Endodermal cell (in vitro differentiated cells): ENCODE measurements around the gene FAM83E. TPM values are rescaled to one million over a fixed set of nuclear protein-coding genes. Genes with fewer than 3 reads are reported as not detected.
A peak's percentile ranks its signal among the peaks of the same experiment; 100 is the strongest.

Source experiments
- DNase-seq: peaks from one replicate; pipeline ENCODE4 v3.0.0-alpha.2; 2017
- H3K27ac ChIP-seq: 2 replicates; pipeline ENCODE4 v1.5.1; 2013; ENCODE audit warnings: mild to moderate bottlenecking, low read depth, low read length, moderate library complexity
- H3K27me3 ChIP-seq: 2 replicates; pipeline ENCODE4 v1.6.1; 2013; ENCODE audit warnings: mild to moderate bottlenecking, low read length, moderate library complexity; ENCODE audit not compliant: insufficient read depth, control insufficient read depth, poor library complexity, severe bottlenecking
- H3K36me3 ChIP-seq: 2 replicates; pipeline ENCODE4 v1.7.0; 2013; ENCODE audit warnings: mild to moderate bottlenecking, low read length, moderate library complexity; ENCODE audit not compliant: control insufficient read depth, insufficient read depth
- H3K4me1 ChIP-seq: one replicate; pipeline ENCODE4 v1.7.0; 2013; ENCODE audit warnings: low read length; ENCODE audit not compliant: control insufficient read depth, insufficient read depth
- H3K4me3 ChIP-seq: 2 replicates; pipeline ENCODE4 v1.5.1; 2013; ENCODE audit warnings: mild to moderate bottlenecking, low read length, moderate library complexity
- H3K9ac ChIP-seq: 2 replicates; pipeline ENCODE4 v1.6.1; 2013; ENCODE audit warnings: mild to moderate bottlenecking, low read length, moderate library complexity; ENCODE audit not compliant: poor library complexity, severe bottlenecking; ENCODE audit errors: extremely low read depth
- H3K9me3 ChIP-seq: 2 replicates; pipeline ENCODE4 v1.6.1; 2013; ENCODE audit warnings: mild to moderate bottlenecking, low read length, moderate library complexity; ENCODE audit not compliant: control insufficient read depth
- H3K27ac Mint-ChIP-seq: 2 replicates; pipeline ENCODE4 v1.8.0; 2020; ENCODE audit warnings: mixed read lengths
- H3K27me3 Mint-ChIP-seq: 2 replicates; pipeline ENCODE4 v1.8.0; 2021; ENCODE audit warnings: mild to moderate bottlenecking, mixed read lengths; ENCODE audit not compliant: insufficient read depth
- H3K36me3 Mint-ChIP-seq: 2 replicates; pipeline ENCODE4 v1.8.0; 2020; ENCODE audit warnings: low read depth, mixed read lengths
- H3K4me1 Mint-ChIP-seq: 2 replicates; pipeline ENCODE4 v1.8.0; 2020; ENCODE audit warnings: mixed read lengths
- H3K4me3 Mint-ChIP-seq: 2 replicates; pipeline ENCODE4 v1.8.0; 2020; ENCODE audit warnings: mild to moderate bottlenecking, moderate library complexity, mixed read lengths
- H3K9me3 Mint-ChIP-seq: 2 replicates; pipeline ENCODE4 v1.8.0; 2020; ENCODE audit warnings: mild to moderate bottlenecking, mixed read lengths
- whole genome bisulfite sequencing, 2 experiments: methylation state at CpG; one replicate each; pipeline versions ENCODE4 v1.1.5 to v1.1.7; 2013; ENCODE audit warnings: missing lambda C conversion rate in 2 of 2, mixed read lengths in 1 of 2; ENCODE audit not compliant: insufficient coverage in 1 of 2, insufficient read length in 1 of 2; 5-methylcytosine and 5-hydroxymethylcytosine counted together
- total RNA-seq, 2 donors: library from RNA; stranded (reverse); fragmentation: NEBNext Ultra II Directional in 1 of 2; extraction: Animal tissue kit (Norgen Biotek cat#: 25700) in 1 of 2; gene quantifications; 2 replicates in 1 of 2; 3 replicates in 1 of 2; pipeline ENCODE4 v1.2.1, GENCODE V29; 2021
- TF ChIP-seq, protein P1 (sequence below): fragments of 200-600 bp; sonication (generic); conservative IDR thresholded peaks from 2 replicates; pipeline ENCODE4 v1.5.0; 2021; ENCODE audit warnings: antibody characterized with exemption, mild to moderate bottlenecking

FAM83E gene
- total RNA-seq, 2 donors from 2014 or later, result 4.4 to 5.7 TPM

DNA sequence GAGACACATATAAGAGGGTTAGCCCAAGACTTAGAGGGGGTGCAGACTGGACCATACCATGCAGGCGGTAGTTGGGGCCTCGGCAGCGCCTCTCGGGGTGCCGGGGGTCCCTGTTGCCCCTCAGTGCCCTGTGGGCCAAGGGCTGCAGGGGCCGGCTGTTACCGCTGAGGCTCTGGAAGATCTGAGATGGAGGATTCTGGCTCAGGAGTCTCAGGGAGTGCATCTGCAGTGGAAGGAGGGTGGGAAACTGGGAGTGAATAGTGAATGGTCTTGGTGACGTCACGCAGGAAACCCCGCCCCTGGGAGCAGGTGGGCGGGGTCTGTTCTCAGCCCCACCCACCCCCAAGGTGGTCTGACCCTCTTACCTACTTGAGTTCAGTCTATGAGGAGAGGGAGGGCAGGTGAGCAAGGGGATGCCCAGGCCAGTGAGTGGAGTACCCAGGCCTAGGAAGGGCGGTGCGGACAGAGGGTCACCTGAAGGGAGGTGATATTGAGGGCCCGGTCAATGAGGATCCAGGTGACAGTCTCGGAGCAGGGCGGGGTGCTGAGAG is 24.0 kb upstream of the FAM83E start:
- H3K27ac Mint-ChIP-seq, result peak overlapping the region; percentile 77
- peak; percentile 89 for DNase-seq
- WGBS, 2 experiments, result 82 to 92% methylated on average over 13 to 16 of the region's 16 CpGs
- H3K9me3 Mint-ChIP-seq, result peaks cover 2% of the 10 kb centered on the region
- Histone ChIP-seq H3K4me1 (peaks cover 3% of the 10 kb centered on the region), H3K27ac (no peak overlapping the region), H3K9me3 (no peaks in the 10 kb centered on the region), H3K36me3 (no peaks in the 10 kb centered on the region), H3K4me3 (no peak overlapping the region), H3K9ac (no peak overlapping the region), H3K27me3 (peaks cover 11% of the 10 kb centered on the region)
- H3K36me3 Mint-ChIP-seq, result peaks cover 25% of the 10 kb centered on the region
- peaks cover 49% of the 10 kb centered on the region for H3K27me3 Mint-ChIP-seq
- H3K4me1 Mint-ChIP-seq, result peaks cover 18% of the 10 kb centered on the region
- peak overlapping the region; percentile 9 for H3K4me3 Mint-ChIP-seq
- TF ChIP-seq, protein P1, sequence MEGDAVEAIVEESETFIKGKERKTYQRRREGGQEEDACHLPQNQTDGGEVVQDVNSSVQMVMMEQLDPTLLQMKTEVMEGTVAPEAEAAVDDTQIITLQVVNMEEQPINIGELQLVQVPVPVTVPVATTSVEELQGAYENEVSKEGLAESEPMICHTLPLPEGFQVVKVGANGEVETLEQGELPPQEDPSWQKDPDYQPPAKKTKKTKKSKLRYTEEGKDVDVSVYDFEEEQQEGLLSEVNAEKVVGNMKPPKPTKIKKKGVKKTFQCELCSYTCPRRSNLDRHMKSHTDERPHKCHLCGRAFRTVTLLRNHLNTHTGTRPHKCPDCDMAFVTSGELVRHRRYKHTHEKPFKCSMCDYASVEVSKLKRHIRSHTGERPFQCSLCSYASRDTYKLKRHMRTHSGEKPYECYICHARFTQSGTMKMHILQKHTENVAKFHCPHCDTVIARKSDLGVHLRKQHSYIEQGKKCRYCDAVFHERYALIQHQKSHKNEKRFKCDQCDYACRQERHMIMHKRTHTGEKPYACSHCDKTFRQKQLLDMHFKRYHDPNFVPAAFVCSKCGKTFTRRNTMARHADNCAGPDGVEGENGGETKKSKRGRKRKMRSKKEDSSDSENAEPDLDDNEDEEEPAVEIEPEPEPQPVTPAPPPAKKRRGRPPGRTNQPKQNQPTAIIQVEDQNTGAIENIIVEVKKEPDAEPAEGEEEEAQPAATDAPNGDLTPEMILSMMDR, result no peak

DNA sequence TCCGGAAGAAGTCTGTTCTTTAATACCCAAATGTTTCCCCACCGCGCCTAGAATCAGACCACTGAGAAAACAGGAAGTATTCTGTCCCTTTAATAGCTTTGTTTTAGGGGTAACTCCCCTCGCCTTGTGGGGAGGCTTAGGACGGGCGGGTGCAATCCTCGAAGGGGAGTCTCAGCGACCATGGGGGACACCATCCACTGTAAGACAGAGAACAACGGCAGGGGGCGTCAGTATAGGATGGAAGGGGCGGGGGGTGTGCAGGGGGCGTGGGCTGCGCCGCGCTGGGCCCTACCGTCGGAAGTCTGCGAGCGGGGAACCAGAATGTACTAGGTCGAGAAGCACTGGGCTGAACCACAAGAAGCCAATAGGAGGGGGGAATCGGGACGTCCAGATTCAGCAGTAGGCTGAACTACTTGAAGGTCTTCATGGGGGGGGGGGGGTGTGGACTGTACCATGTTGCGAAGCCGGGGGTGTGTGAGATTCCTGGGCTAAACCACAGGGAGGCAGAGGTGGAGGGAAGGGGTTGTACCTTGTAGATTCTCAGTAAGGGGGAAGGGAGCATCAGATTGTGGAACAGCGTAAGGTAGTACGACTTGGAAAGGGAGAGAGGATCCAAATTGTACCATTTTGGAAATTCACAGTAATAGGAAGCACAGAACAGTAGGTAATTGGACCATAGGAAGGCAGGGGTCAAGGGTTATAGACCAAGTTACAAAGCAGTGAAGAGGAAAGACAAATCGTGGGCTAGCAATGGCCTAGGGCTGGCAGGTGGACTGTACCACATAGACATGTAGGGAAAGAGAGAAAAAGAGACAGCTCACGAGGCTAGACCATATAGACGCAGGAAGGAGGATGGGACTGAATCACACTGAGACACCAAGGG is 23.3 kb upstream of the FAM83E start:
- no peaks in the 10 kb centered on the region for H3K36me3 ChIP-seq
- peaks cover 4% of the 10 kb centered on the region for H3K4me1 ChIP-seq
- TF ChIP-seq, protein P1, result peak; percentile 29
- peak overlapping the region; percentile 80 for H3K4me3 ChIP-seq
- H3K27me3 Mint-ChIP-seq, result peaks cover 49% of the 10 kb centered on the region
- peaks cover 25% of the 10 kb centered on the region for H3K36me3 Mint-ChIP-seq
- H3K4me1 Mint-ChIP-seq, result peaks cover 21% of the 10 kb centered on the region
- no peaks in the 10 kb centered on the region for H3K9me3 ChIP-seq
- peak overlapping the region; percentile 95 for H3K27ac ChIP-seq
- H3K27me3 ChIP-seq, result peaks cover 11% of the 10 kb centered on the region
- H3K9me3 Mint-ChIP-seq, result peaks cover 2% of the 10 kb centered on the region
- H3K4me3 Mint-ChIP-seq, result peak overlapping the region; percentile 61
- WGBS, 2 experiments, result 21 to 27% methylated on average over 19 to 29 of the region's 29 CpGs
- H3K27ac Mint-ChIP-seq, result peak overlapping the region; percentile 92
- peak; percentile 96 for DNase-seq
- peak overlapping the region; percentile 20 for H3K9ac ChIP-seq

DNA sequence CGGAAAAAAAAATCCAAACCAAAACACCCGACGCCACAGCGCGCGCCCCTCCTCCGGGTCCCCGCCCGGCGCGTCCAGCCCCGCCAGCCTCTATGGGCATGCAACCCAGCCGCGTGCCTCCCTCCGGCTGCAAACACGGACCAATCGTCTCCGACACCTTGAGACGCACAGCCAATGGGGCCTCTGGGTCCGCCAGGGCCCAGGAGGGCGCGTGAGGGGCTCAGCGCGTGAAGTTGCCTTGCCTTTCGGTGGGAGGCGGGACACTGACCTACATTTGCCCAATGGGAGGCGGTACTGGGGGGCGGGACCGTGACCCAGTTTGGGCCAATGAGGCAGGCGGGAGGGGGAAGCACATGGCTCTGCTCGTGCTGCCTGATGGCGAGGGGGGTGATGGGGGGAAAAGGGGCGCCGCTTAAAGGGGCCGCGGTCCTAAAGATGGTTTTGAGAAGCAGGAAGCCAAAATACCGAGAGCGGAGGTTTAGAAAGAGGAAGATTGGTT is 22.6 kb upstream of the FAM83E start:
- H3K4me1 ChIP-seq, result peaks cover 11% of the 10 kb centered on the region
- DNase-seq, result peak; percentile 99
- no peaks in the 10 kb centered on the region for H3K36me3 ChIP-seq
- peak overlapping the region; percentile 80 for H3K4me3 ChIP-seq
- peaks cover 2% of the 10 kb centered on the region for H3K9me3 Mint-ChIP-seq
- peak overlapping the region; percentile 95 for H3K27ac ChIP-seq
- no peaks in the 10 kb centered on the region for H3K9me3 ChIP-seq
- H3K36me3 Mint-ChIP-seq, result peaks cover 20% of the 10 kb centered on the region
- WGBS, 2 experiments, result 1 to 4% methylated on average over 16 to 38 of the region's 38 CpGs
- peak overlapping the region; percentile 61 for H3K4me3 Mint-ChIP-seq
- H3K27me3 Mint-ChIP-seq, result peaks cover 49% of the 10 kb centered on the region
- H3K9ac ChIP-seq, result peak overlapping the region; percentile 20
- peak overlapping the region; percentile 92 for H3K27ac Mint-ChIP-seq
- peaks cover 21% of the 10 kb centered on the region for H3K4me1 Mint-ChIP-seq
- H3K27me3 ChIP-seq, result peaks cover 11% of the 10 kb centered on the region
- TF ChIP-seq, protein P1, result no peak
